ENCODE measurements around the gene THEMIS. TPM values are rescaled to one million over a fixed set of nuclear protein-coding genes. Genes with fewer than 3 reads are reported as not detected.

The THEMIS gene
- total RNA-seq, 3 donors from 2014 or later, result 1.2 to 2.7 (median 2.0) TPM

GRCh38 chr6:127914240-127914639, 13.4 kb upstream of the THEMIS start:
- TF ChIP-seq CTCF (IDR thresholded peaks at IDR 0.05), result no peak
- H3K4me1 ChIP-seq (ENCODE audit: low read depth), result no peaks in the 10 kb centered on the region
- intact Hi-C loops (cut with DNase I, micrococcal nuclease), result no loop called here
- no peak for ATAC-seq
- H3K9me3 ChIP-seq, result no peaks in the 10 kb centered on the region
- H3K4me3 ChIP-seq, result no peak overlapping the region
- H3K36me3 ChIP-seq (ENCODE audit: low read depth), result no peaks in the 10 kb centered on the region
- DNase-seq, result no peak

GRCh38 chr6:127912914-127913313, 12.1 kb upstream of the THEMIS start:
- intact Hi-C loops (cut with DNase I, micrococcal nuclease), result no loop called here
- DNase-seq, result no peak
- no peak overlapping the region for H3K4me3 ChIP-seq
- H3K4me1 ChIP-seq (ENCODE audit: low read depth), result no peaks in the 10 kb centered on the region
- no peaks in the 10 kb centered on the region for H3K9me3 ChIP-seq
- ATAC-seq, result no peak
- H3K36me3 ChIP-seq (ENCODE audit: low read depth), result no peaks in the 10 kb centered on the region
- no peak for TF ChIP-seq CTCF (IDR thresholded peaks at IDR 0.05)

GRCh38 chr6:127907960-127908640, 7.2 kb upstream of the THEMIS start:
- intact Hi-C loops (cut with DNase I, micrococcal nuclease), result no loop called here
- TF ChIP-seq CTCF (IDR thresholded peaks at IDR 0.05), result no peak
- DNase-seq (no peak), ATAC-seq (no peak)
- H3K4me1 ChIP-seq (ENCODE audit: low read depth), result no peaks in the 10 kb centered on the region
- no peaks in the 10 kb centered on the region for H3K36me3 ChIP-seq (ENCODE audit: low read depth)
- no peaks in the 10 kb centered on the region for H3K9me3 ChIP-seq
- no peak overlapping the region for H3K4me3 ChIP-seq

- Histone ChIP-seq H3K4me1 (ENCODE audit: low read depth) (no peaks in the 10 kb centered on the region), H3K36me3 (ENCODE audit: low read depth) (no peaks in the 10 kb centered on the region), H3K9me3 (no peaks in the 10 kb centered on the region), H3K4me3 (no peak overlapping the region)
- no peak for DNase-seq
- no peak for ATAC-seq
- no peak for TF ChIP-seq CTCF (IDR thresholded peaks at IDR 0.05)
- intact Hi-C loops (cut with DNase I, micrococcal nuclease), result no loop called here
These were observed 3.3 kb upstream of the THEMIS start for GRCh38 chr6:127904160-127904559.

GRCh38 chr6:127902933-127903332, 2.1 kb upstream of the THEMIS start:
- no peak for ATAC-seq
- no peak overlapping the region for H3K4me3 ChIP-seq
- H3K36me3 ChIP-seq (ENCODE audit: low read depth), result no peaks in the 10 kb centered on the region
- TF ChIP-seq CTCF (IDR thresholded peaks at IDR 0.05), result no peak
- no peaks in the 10 kb centered on the region for H3K4me1 ChIP-seq (ENCODE audit: low read depth)
- H3K9me3 ChIP-seq, result no peaks in the 10 kb centered on the region
- intact Hi-C loops (cut with DNase I, micrococcal nuclease), result no loop called here
- DNase-seq, result no peak

- DNase-seq (no peak), ATAC-seq (no peak)
- Histone ChIP-seq H3K9me3 (no peaks in the 10 kb centered on the region), H3K4me1 (ENCODE audit: low read depth) (no peaks in the 10 kb centered on the region), H3K36me3 (ENCODE audit: low read depth) (no peaks in the 10 kb centered on the region), H3K4me3 (no peak overlapping the region)
- intact Hi-C loops (cut with DNase I, micrococcal nuclease), result no loop called here
- TF ChIP-seq CTCF (IDR thresholded peaks at IDR 0.05), result no peak
These were observed 3.4 kb downstream of the THEMIS start for GRCh38 chr6:127897484-127897883.

Measured in mucosa of descending colon (tissue), 3 donors.